OCI-LY7 (cell line): ENCODE measurements around the gene EPAS1.

Experiments
- EZH2phosphoT487 ChIP-seq: fragments of 200-600 bp; sonication (generic); IDR thresholded peaks from 2 replicates; pipeline ENCODE4 v1.6.1; 2018; ENCODE audit warnings: low read depth, borderline replicate concordance, mild to moderate bottlenecking, mixed run types, antibody characterized with exemption, low read length, moderate library complexity, mixed read lengths
- TF ChIP-seq, protein P1 (sequence below): fragments of 200-600 bp; sonication (generic); conservative IDR thresholded peaks from 2 replicates; pipeline ENCODE4 v1.5.1; 2014; ENCODE audit warnings: mild to moderate bottlenecking, antibody characterized with exemption, low read length, moderate library complexity, mixed read lengths

- TF ChIP-seq, protein P1, sequence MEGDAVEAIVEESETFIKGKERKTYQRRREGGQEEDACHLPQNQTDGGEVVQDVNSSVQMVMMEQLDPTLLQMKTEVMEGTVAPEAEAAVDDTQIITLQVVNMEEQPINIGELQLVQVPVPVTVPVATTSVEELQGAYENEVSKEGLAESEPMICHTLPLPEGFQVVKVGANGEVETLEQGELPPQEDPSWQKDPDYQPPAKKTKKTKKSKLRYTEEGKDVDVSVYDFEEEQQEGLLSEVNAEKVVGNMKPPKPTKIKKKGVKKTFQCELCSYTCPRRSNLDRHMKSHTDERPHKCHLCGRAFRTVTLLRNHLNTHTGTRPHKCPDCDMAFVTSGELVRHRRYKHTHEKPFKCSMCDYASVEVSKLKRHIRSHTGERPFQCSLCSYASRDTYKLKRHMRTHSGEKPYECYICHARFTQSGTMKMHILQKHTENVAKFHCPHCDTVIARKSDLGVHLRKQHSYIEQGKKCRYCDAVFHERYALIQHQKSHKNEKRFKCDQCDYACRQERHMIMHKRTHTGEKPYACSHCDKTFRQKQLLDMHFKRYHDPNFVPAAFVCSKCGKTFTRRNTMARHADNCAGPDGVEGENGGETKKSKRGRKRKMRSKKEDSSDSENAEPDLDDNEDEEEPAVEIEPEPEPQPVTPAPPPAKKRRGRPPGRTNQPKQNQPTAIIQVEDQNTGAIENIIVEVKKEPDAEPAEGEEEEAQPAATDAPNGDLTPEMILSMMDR: no peak
- no peak for TF ChIP-seq EZH2phosphoT487
Observed at GRCh38 chr2:46428911-46429436, 131.8 kb downstream of the EPAS1 start.
